Right ventricle myocardium superior (tissue), 1 donor: Measurements from ENCODE around the gene EEF2K. TPM values are rescaled to one million over a fixed set of nuclear protein-coding genes. Genes with fewer than 3 reads are reported as not detected.
A peak's percentile ranks its signal among the peaks of the same experiment; 100 is the strongest.

Experiments
- ATAC-seq: fragments of 200-7000 bp; cut with Tn5 transposase; one replicate; pipeline ENCODE4 v1.9.1; 2020; ENCODE audit warnings: mild to moderate bottlenecking; ENCODE audit not compliant: poor library complexity
- DNase-seq: peaks from one replicate; pipeline ENCODE4 v3.0.0-alpha.2; 2020
- intact Hi-C: fragments of 100-400 bp; cut with DNase I; formaldehyde crosslinking; loops from one replicate; pipeline ENCODE4 v1.11.2; 2022
- total RNA-seq: library from RNA; stranded (reverse); fragmentation: NEBNext Ultra II Directional; extraction: Animal tissue kit (Norgen Biotek cat#: 25700); gene quantifications from one replicate; pipeline ENCODE4 v1.2.1, GENCODE V29; 2021
- donor health status: DM: no; HTN: yes; CAD: no; lungs with severe emphysema.

Gene EEF2K
- total RNA-seq, 1 donor from 2014 or later = 26.4 TPM

- ATAC-seq = no peak
- intact Hi-C loops = no loop called here
- DNase-seq = no peak
Measured at GRCh38 chr16:22225060-22225459, 19.0 kb downstream of the EEF2K start.

- intact Hi-C loops = no loop called here
- no peak for ATAC-seq
- no peak for DNase-seq
Measured at GRCh38 chr16:22229889-22230288, 23.8 kb downstream of the EEF2K start.

GRCh38 chr16:22232277-22233036, 26.4 kb downstream of the EEF2K start:
- ATAC-seq = peak; percentile 72
- intact Hi-C loops = no loop called here
- no peak for DNase-seq

- intact Hi-C loops = no loop called here
- ATAC-seq = peak; percentile 17
Measured at GRCh38 chr16:22233037-22233372, 26.9 kb downstream of the EEF2K start.

GRCh38 chr16:22235839-22236745, 30.0 kb downstream of the EEF2K start:
- DNase-seq (no peak), ATAC-seq (peak; percentile 53)
- intact Hi-C loops = no loop called here

More at GRCh38 chr16:22233037-22233372, 26.9 kb downstream of the EEF2K start:
- DNase-seq = no peak

GRCh38 chr16:22239131-22239805, 33.2 kb downstream of the EEF2K start:
- no peak for ATAC-seq
- DNase-seq = no peak
- intact Hi-C loops = no loop called here

GRCh38 chr16:22240023-22240710, 34.1 kb downstream of the EEF2K start:
- intact Hi-C loops = no loop called here
- DNase-seq (no peak), ATAC-seq (peak; percentile 78)

- intact Hi-C loops = no loop called here
- ATAC-seq = no peak
- peak; percentile 52 for DNase-seq
Measured at GRCh38 chr16:22250522-22250921, 44.4 kb downstream of the EEF2K start.

GRCh38 chr16:22252317-22252716, 46.2 kb downstream of the EEF2K start:
- intact Hi-C loops = no loop called here
- ATAC-seq = no peak

GRCh38 chr16:22253272-22253671, 47.2 kb downstream of the EEF2K start:
- ATAC-seq = no peak
- intact Hi-C loops = no loop called here
- no peak for DNase-seq

More at GRCh38 chr16:22252317-22252716, 46.2 kb downstream of the EEF2K start:
- DNase-seq = no peak

- intact Hi-C loops = no loop called here
- ATAC-seq (no peak), DNase-seq (no peak)
Measured at GRCh38 chr16:22255335-22255734, 49.3 kb downstream of the EEF2K start.

GRCh38 chr16:22257440-22257839, 51.4 kb downstream of the EEF2K start:
- no peak for DNase-seq
- intact Hi-C loops = no loop called here
- ATAC-seq = no peak

GRCh38 chr16:22260490-22260889, 54.4 kb downstream of the EEF2K start:
- intact Hi-C loops = no loop called here
- ATAC-seq (no peak), DNase-seq (no peak)

GRCh38 chr16:22262460-22262859, 56.4 kb downstream of the EEF2K start:
- no peak for ATAC-seq
- no peak for DNase-seq
- intact Hi-C loops = no loop called here

GRCh38 chr16:22264786-22265185, 58.7 kb downstream of the EEF2K start:
- intact Hi-C loops = no loop called here
- DNase-seq = no peak
- no peak for ATAC-seq

GRCh38 chr16:22265351-22265750, 59.3 kb downstream of the EEF2K start:
- intact Hi-C loops = no loop called here
- ATAC-seq = no peak
- DNase-seq = no peak

GRCh38 chr16:22266546-22266945, 60.5 kb downstream of the EEF2K start:
- ATAC-seq (no peak), DNase-seq (no peak)
- intact Hi-C loops = no loop called here

- no peak for ATAC-seq
- DNase-seq = no peak
- intact Hi-C loops = no loop called here
Measured at GRCh38 chr16:22267764-22268163, 61.7 kb downstream of the EEF2K start.

- DNase-seq (no peak), ATAC-seq (no peak)
- intact Hi-C loops = no loop called here
Measured at GRCh38 chr16:22270525-22270924, 64.4 kb downstream of the EEF2K start.
